GM23248 (cell line): ENCODE results near the gene TOLLIP. TPM values are rescaled to one million over a fixed set of nuclear protein-coding genes. Genes with fewer than 3 reads are reported as not detected.

ENCODE experiments used
- DNase-seq: peaks from one replicate; pipeline ENCODE4 v3.0.0-alpha.2; 2015
- H2AFZ ChIP-seq: fragments of 200-600 bp; sonication (generic); 2 replicates; pipeline ENCODE4 v1.6.1; 2016; ENCODE audit warnings: antibody characterized with exemption
- H3F3A ChIP-seq: fragments of 200-600 bp; sonication (generic); 2 replicates; pipeline ENCODE4 v1.6.1; 2016; ENCODE audit warnings: mild to moderate bottlenecking, antibody characterized with exemption, mixed run types; ENCODE audit not compliant: insufficient read depth
- H3K27ac ChIP-seq: fragments of 200-600 bp; sonication (generic); 2 replicates; pipeline ENCODE4 v1.5.1; 2016; ENCODE audit warnings: mild to moderate bottlenecking
- H3K27me3 ChIP-seq: fragments of 200-600 bp; sonication (generic); replicated peaks from 2 replicates; pipeline ENCODE4 v1.6.1; 2016; ENCODE audit warnings: mild to moderate bottlenecking; ENCODE audit not compliant: insufficient read depth
- H3K36me3 ChIP-seq: fragments of 200-600 bp; sonication (generic); 2 replicates; pipeline ENCODE4 v1.6.1; 2016; ENCODE audit warnings: low read depth, mild to moderate bottlenecking
- H3K4me1 ChIP-seq: fragments of 200-600 bp; sonication (generic); 2 replicates; pipeline ENCODE4 v1.6.1; 2016; ENCODE audit warnings: mild to moderate bottlenecking; ENCODE audit not compliant: insufficient read depth
- H3K4me2 ChIP-seq: fragments of 200-600 bp; sonication (generic); one replicate; pipeline ENCODE4 v1.6.1; 2016; ENCODE audit warnings: mild to moderate bottlenecking; ENCODE audit not compliant: unreplicated experiment
- H3K4me3 ChIP-seq: fragments of 200-600 bp; sonication (generic); 2 replicates; pipeline ENCODE4 v1.5.1; 2016; ENCODE audit warnings: mild to moderate bottlenecking
- H3K79me2 ChIP-seq: fragments of 200-600 bp; sonication (generic); 2 replicates; pipeline ENCODE4 v1.6.1; 2016; ENCODE audit warnings: mild to moderate bottlenecking; ENCODE audit not compliant: insufficient read depth
- H3K9ac ChIP-seq: fragments of 200-600 bp; sonication (generic); 2 replicates; pipeline ENCODE4 v1.6.1; 2016; ENCODE audit warnings: mild to moderate bottlenecking
- H3K9me2 ChIP-seq: fragments of 200-600 bp; sonication (generic); 2 replicates; pipeline ENCODE4 v1.6.1; 2016; ENCODE audit warnings: mixed run types, mild to moderate bottlenecking, moderate library complexity; ENCODE audit not compliant: insufficient read depth
- H3K9me3 ChIP-seq: fragments of 200-600 bp; sonication (generic); one replicate; pipeline ENCODE4 v1.6.1; 2017; ENCODE audit warnings: low read depth
- H4K20me1 ChIP-seq: fragments of 200-600 bp; sonication (generic); 2 replicates; pipeline ENCODE4 v1.6.0; 2016; ENCODE audit not compliant: insufficient read depth
- EZH2 ChIP-seq: fragments of 200-600 bp; sonication (generic); IDR thresholded peaks from 2 replicates; pipeline ENCODE4 v1.6.1; 2018; ENCODE audit warnings: antibody characterized with exemption, mild to moderate bottlenecking; ENCODE audit not compliant: insufficient read depth, poor library complexity, severe bottlenecking
- EZH2phosphoT487 ChIP-seq: fragments of 200-600 bp; sonication (generic); IDR thresholded peaks from 2 replicates; pipeline ENCODE4 v1.6.1; 2018; ENCODE audit warnings: antibody characterized with exemption, moderate library complexity, mild to moderate bottlenecking, low read depth; ENCODE audit not compliant: insufficient read depth
- WGBS, 2 experiments: methylation state at CpG; one replicate each; pipeline ENCODE4 v1.1.6; 2015 to 2017; ENCODE audit warnings: low lambda C conversion rate in 2 of 2, low coverage in 1 of 2; ENCODE audit errors: missing lambda C conversion rate in 2 of 2; 5-methylcytosine and 5-hydroxymethylcytosine counted together
- in situ Hi-C: fragments of 300-500 bp; cut with MboI; formaldehyde crosslinking; loops from 2 replicates; pipeline ENCODE4 v1.15.0; 2020
- polyA plus RNA-seq: library from polyadenylated mRNA; unstranded; fragments of >200 nt; fragmentation: Nextera tagmentation; extraction: Ambion mirVana; gene quantifications from 2 replicates; pipeline ENCODE4 v1.2.1, GENCODE V29; 2016
- total RNA-seq: library from RNA; depleted of rRNA; stranded (reverse); fragments of >200 nt; shearing (Covaris generic); gene quantifications from 2 replicates; pipeline ENCODE4 v1.2.3, GENCODE V29; 2014

TOLLIP gene
- total and polyA plus RNA-seq, 2 experiments from 2014 or later, result 27.3 to 57.7 TPM

- H3F3A ChIP-seq, result no peaks in the 10 kb centered on the region
- no peak overlapping the region for H3K27ac ChIP-seq
- H3K4me3 ChIP-seq, result no peak overlapping the region
- no peaks in the 10 kb centered on the region for H3K4me1 ChIP-seq
- H3K36me3 ChIP-seq, result no peaks in the 10 kb centered on the region
- 57 to 82% methylated on average over 11 to 16 of the region's 18 CpGs for WGBS, 2 experiments
- no peaks in the 10 kb centered on the region for H4K20me1 ChIP-seq
- no peak for DNase-seq
- no peaks in the 10 kb centered on the region for H3K9me2 ChIP-seq
- TF ChIP-seq EZH2phosphoT487 (no peak), EZH2 (no peak)
- in situ Hi-C loops, result no loop called here
- no peak overlapping the region for H2AFZ ChIP-seq
- no peaks in the 10 kb centered on the region for H3K27me3 ChIP-seq
- H3K4me2 ChIP-seq, result no peak overlapping the region
- no peaks in the 10 kb centered on the region for H3K79me2 ChIP-seq
- no peak overlapping the region for H3K9ac ChIP-seq
- no peaks in the 10 kb centered on the region for H3K9me3 ChIP-seq
Observed at GRCh38 chr11:1228921-1229451, 80.4 kb downstream of the TOLLIP start.

GRCh38 chr11:1228101-1228821 is 81.2 kb downstream of the TOLLIP start:
- H4K20me1 ChIP-seq, result no peaks in the 10 kb centered on the region
- H3K9ac ChIP-seq, result no peak overlapping the region
- peaks cover 5% of the 10 kb centered on the region; the same call in 1 of the 2 replicates for H3K27me3 ChIP-seq
- H3K4me1 ChIP-seq, result no peaks in the 10 kb centered on the region
- no peaks in the 10 kb centered on the region for H3F3A ChIP-seq
- H3K9me3 ChIP-seq, result no peaks in the 10 kb centered on the region
- H3K36me3 ChIP-seq, result no peaks in the 10 kb centered on the region
- no peaks in the 10 kb centered on the region for H3K9me2 ChIP-seq
- H3K79me2 ChIP-seq, result no peaks in the 10 kb centered on the region
- TF ChIP-seq EZH2 (no peak), EZH2phosphoT487 (no peak)
- no peak overlapping the region for H3K27ac ChIP-seq
- no peak overlapping the region for H2AFZ ChIP-seq
- DNase-seq, result no peak
- no peak overlapping the region for H3K4me2 ChIP-seq
- H3K4me3 ChIP-seq, result no peak overlapping the region
- WGBS, 2 experiments, result 60 to 64% methylated on average over 22 to 29 of the region's 31 CpGs
- in situ Hi-C loops, result no loop called here

GRCh38 chr11:1227551-1228100 is 81.8 kb downstream of the TOLLIP start:
- TF ChIP-seq EZH2phosphoT487, result no peak
- H3K9ac ChIP-seq, result no peak overlapping the region
- DNase-seq, result no peak
- no peaks in the 10 kb centered on the region for H3K4me1 ChIP-seq
- H3K27me3 ChIP-seq, result peaks cover 5% of the 10 kb centered on the region; the same call in 1 of the 2 replicates
- in situ Hi-C loops, result no loop called here
- H3K9me3 ChIP-seq, result no peaks in the 10 kb centered on the region
- H3K79me2 ChIP-seq, result no peaks in the 10 kb centered on the region
- H4K20me1 ChIP-seq, result no peaks in the 10 kb centered on the region
- no peak overlapping the region for H3K4me2 ChIP-seq
- H2AFZ ChIP-seq, result no peak overlapping the region
- WGBS, 2 experiments, result 61 to 63% methylated on average over 22 to 23 of the region's 23 CpGs
- H3K4me3 ChIP-seq, result no peak overlapping the region
- no peak overlapping the region for H3K27ac ChIP-seq
- H3K9me2 ChIP-seq, result no peaks in the 10 kb centered on the region
- no peaks in the 10 kb centered on the region for H3F3A ChIP-seq
- no peaks in the 10 kb centered on the region for H3K36me3 ChIP-seq

GRCh38 chr11:1226986-1227550 is 82.4 kb downstream of the TOLLIP start:
- Histone ChIP-seq H3F3A (no peaks in the 10 kb centered on the region), H3K79me2 (no peaks in the 10 kb centered on the region), H3K27me3 (peaks cover 5% of the 10 kb centered on the region; the same call in 1 of the 2 replicates), H4K20me1 (no peaks in the 10 kb centered on the region), H3K27ac (no peak overlapping the region), H3K9me3 (no peaks in the 10 kb centered on the region), H3K9ac (no peak overlapping the region), H3K4me2 (no peak overlapping the region), H3K9me2 (no peaks in the 10 kb centered on the region), H2AFZ (no peak overlapping the region), H3K36me3 (no peaks in the 10 kb centered on the region), H3K4me3 (no peak overlapping the region), H3K4me1 (no peaks in the 10 kb centered on the region)
- in situ Hi-C loops, result no loop called here
- TF ChIP-seq EZH2phosphoT487 (no peak), EZH2 (no peak)
- DNase-seq, result peak; percentile 47
- WGBS, 2 experiments, result 35% methylated on average over 12 to 23 of the region's 23 CpGs
